GM20000 (cell line): Measurements from ENCODE around the gene MPL.
A peak's percentile ranks its signal among the peaks of the same experiment; 100 is the strongest.

ENCODE experiments used
- DNase-seq: peaks from one replicate; pipeline ENCODE4 v3.0.0; 2012; ENCODE audit warnings: low spot score
- TF ChIP-seq, protein P1 (sequence below): IDR thresholded peaks from 2 replicates; pipeline ENCODE4 v1.5.1; 2012; ENCODE audit warnings: mild to moderate bottlenecking, control low read depth; ENCODE audit errors: extremely low read depth, missing control alignments

The MPL gene

DNA sequence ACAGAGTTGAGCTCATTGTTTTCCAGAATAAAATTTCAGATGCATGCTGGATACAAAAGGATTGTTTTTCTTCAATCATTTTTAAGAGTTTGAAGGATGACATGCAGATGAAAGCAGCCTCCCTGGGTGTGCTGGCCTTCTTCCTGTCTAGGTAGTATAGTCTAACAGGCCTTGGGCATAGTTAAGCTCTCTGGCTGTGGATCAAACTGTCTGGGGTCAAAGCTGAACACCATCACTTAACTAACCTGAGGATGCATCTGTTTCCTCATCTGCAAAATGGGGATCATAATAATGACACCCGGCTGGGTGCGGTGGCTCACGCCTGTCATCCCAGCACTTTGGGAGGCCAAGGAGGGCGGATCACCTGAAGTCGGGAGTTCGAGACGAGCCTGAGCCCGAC lies 42.9 kb upstream of the MPL start:
- TF ChIP-seq, protein P1, sequence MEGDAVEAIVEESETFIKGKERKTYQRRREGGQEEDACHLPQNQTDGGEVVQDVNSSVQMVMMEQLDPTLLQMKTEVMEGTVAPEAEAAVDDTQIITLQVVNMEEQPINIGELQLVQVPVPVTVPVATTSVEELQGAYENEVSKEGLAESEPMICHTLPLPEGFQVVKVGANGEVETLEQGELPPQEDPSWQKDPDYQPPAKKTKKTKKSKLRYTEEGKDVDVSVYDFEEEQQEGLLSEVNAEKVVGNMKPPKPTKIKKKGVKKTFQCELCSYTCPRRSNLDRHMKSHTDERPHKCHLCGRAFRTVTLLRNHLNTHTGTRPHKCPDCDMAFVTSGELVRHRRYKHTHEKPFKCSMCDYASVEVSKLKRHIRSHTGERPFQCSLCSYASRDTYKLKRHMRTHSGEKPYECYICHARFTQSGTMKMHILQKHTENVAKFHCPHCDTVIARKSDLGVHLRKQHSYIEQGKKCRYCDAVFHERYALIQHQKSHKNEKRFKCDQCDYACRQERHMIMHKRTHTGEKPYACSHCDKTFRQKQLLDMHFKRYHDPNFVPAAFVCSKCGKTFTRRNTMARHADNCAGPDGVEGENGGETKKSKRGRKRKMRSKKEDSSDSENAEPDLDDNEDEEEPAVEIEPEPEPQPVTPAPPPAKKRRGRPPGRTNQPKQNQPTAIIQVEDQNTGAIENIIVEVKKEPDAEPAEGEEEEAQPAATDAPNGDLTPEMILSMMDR, result no peak
- DNase-seq, result no peak

DNA sequence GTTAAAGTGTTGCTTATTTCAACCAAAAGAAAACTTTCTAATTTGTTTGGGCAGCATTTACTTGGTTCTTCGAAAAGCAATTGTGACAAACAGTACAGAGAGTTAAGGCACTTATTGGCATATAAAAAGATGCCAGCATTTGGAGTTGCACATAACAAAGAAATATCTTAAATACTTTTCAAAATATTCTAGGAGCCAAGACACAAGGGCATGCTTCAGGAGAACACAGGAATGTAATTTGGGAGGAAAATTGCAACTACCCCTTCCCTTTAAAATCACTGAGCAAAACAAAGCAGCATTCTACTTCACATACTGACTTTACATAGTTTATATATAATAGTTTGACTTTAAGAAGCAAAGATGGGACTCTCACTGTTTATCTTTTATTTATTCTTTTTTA lies 41.4 kb upstream of the MPL start:
- TF ChIP-seq, protein P1, result no peak
- no peak for DNase-seq

DNA sequence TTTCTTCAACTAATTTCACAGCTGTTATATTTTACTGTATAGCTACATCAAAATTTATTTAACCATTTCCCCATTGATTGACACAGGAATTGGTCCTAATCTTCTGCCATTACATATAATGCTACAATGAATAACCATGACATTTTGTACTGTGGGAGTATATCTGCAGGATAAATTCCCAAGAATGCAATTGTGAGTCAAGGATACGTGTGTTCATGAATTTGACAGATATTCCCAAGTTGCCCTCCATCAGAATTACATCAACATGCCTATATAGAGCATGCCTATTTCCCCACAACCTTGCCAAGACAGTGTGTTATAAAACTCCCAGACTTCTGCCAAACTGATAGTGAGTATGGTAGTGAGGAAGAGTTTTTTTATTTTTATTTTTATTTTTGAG lies 39.6 kb upstream of the MPL start:
- TF ChIP-seq, protein P1, result no peak
- DNase-seq, result no peak

DNA sequence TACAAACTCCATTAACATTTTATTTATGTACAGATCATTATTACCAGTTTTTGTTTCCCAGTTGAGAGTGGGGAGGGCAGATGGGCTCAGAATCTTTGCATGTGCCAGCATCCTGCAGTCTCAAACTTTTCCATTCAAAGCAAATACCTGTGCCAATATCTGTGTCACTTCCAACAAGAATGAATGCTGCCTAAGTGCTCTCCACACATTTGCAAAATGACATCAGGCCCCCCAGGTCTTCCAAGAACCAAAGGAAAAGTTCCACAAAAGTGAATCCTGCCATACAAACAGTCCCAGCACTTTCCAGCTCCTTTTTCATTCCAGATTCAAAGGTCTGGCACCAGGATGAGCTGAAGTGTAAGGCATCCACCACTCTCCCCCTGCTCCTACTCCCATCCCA lies 38.5 kb upstream of the MPL start:
- TF ChIP-seq, protein P1, result no peak
- DNase-seq, result no peak

DNA sequence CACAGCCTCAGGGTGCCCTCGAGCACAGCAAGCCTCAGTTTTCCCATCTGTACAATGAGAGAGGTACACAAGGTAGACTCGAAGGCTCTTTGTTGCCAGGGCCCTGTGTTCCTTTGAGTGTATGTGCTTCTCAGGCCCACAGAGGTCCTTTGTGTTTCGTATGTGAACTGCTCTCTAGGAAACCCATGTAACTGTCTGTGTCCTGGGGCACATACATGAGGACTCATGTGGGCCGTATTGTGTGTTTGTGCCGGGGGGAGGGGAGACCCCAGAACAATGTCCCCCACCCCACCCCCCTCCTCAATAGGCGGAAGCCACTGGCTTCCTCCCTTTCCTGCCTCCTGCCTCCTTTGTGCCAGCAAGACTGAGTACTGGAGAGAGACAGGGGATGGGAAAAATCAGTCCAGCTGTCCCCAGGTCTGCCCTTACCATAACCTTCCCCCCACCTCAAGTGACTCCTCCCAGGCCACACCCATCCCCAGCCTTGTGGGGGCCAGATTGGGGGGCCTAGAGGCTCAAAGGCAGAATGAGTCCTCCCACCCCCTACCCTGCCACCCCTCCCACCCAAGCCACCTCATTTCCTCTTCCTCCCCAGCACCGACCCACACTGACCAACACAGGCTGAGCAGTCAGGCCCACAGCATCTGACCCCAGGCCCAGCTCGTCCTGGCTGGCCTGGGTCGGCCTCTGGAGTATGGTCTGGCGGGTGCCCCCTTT lies 37.1 kb upstream of the MPL start, which contains the start of gene TIE1:
Gene TIE1 (plus strand): TSS at position 605 of the 717 bp plus-strand sequence. CDS start 90 bp downstream, at position 695.
- TF ChIP-seq, protein P1, result no peak
- peak; percentile 64 for DNase-seq

DNA sequence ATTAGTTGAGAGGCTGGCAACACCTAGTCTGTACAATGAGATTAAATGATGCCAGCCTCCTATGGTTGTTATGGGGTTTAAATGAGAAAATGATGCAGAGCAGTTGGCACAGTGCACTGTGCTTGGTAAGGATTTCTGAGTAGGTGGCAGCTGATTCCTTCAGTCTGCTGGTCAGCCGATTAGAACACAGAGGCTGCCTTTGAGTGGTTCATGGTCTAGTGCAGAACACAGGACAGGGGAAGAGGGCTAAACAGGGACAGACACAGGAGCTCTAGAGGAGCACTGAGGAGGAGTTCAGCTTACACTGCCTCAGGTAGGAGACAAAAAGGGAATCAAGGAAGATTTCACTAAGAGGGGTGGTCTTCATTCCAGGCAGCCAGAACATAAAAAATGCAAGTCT lies 35.4 kb upstream of the MPL start:
- DNase-seq, result no peak
- TF ChIP-seq, protein P1, result no peak

DNA sequence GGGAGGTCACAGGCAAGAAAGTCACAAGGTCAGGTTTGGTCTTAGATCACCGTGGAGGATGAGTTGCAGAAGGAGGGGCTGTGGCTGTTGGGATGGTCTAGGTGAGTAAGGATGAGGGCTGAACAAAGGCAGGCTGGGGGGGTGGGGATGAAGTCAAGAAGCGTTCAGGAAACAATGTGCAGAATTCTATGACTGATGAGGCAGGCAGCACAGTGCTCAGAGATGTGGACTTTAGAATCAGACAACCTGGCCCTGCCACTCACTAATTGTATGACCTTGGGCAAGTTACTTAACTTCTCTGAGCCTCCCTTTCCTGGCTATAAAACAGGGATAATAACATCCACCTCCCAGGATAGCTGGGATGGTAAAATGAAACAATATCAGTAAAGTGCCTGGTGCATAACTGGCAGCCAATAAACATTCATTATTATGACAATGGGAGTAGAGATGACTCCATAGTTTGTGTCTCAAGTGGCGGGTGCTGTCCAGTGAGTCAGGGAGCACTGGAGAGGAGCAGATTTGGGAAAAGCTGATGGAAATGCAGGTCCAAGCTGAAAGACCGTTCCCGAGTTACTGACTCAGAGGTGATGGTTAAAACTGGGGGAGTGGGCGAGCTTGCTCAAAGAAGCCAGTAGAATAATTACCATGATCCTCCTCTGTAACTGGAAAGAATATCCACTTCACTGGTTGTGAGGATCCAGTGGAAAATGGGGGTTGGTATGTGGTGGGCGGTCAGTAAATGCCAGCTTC lies 34.7 kb upstream of the MPL start:
- no peak for DNase-seq
- TF ChIP-seq, protein P1, result no peak
